D341Med (cell line): ENCODE measurements around the gene TBC1D22A.

Source experiments
- DNase-seq: peaks from one replicate; pipeline ENCODE4 v3.0.0; 2012; ENCODE audit warnings: low spot score

TBC1D22A gene

GRCh38 chr22:46887978-46888377 lies 125.5 kb downstream of the TBC1D22A start:
- DNase-seq: no peak

GRCh38 chr22:46890819-46891218 lies 128.4 kb downstream of the TBC1D22A start:
- DNase-seq: no peak

GRCh38 chr22:46891382-46891951 lies 129.0 kb downstream of the TBC1D22A start:
- no peak for DNase-seq

- no peak for DNase-seq
These were observed 130.4 kb downstream of the TBC1D22A start for GRCh38 chr22:46892866-46893265.

GRCh38 chr22:46893281-46894020 lies 131.0 kb downstream of the TBC1D22A start:
- no peak for DNase-seq

GRCh38 chr22:46894081-46894671 lies 131.7 kb downstream of the TBC1D22A start:
- DNase-seq: no peak

- no peak for DNase-seq
These were observed 132.6 kb downstream of the TBC1D22A start for GRCh38 chr22:46894851-46895640.

- no peak for DNase-seq
These were observed 133.3 kb downstream of the TBC1D22A start for GRCh38 chr22:46895753-46896152.

GRCh38 chr22:46896166-46896565 lies 133.7 kb downstream of the TBC1D22A start:
- no peak for DNase-seq

- no peak for DNase-seq
These were observed 134.3 kb downstream of the TBC1D22A start for GRCh38 chr22:46896568-46897245.

- DNase-seq: no peak
These were observed 134.8 kb downstream of the TBC1D22A start for GRCh38 chr22:46897246-46897623.

- no peak for DNase-seq
These were observed 138.1 kb downstream of the TBC1D22A start for GRCh38 chr22:46900549-46900948.

- DNase-seq: no peak
These were observed 140.0 kb downstream of the TBC1D22A start for GRCh38 chr22:46902436-46902835.

GRCh38 chr22:46902998-46903916 lies 140.8 kb downstream of the TBC1D22A start:
- no peak for DNase-seq

- DNase-seq: no peak
These were observed 143.0 kb downstream of the TBC1D22A start for GRCh38 chr22:46905415-46905814.

GRCh38 chr22:46905834-46906233 lies 143.4 kb downstream of the TBC1D22A start:
- no peak for DNase-seq

- no peak for DNase-seq
These were observed 144.0 kb downstream of the TBC1D22A start for GRCh38 chr22:46906326-46907045.

- no peak for DNase-seq
These were observed 145.1 kb downstream of the TBC1D22A start for GRCh38 chr22:46907241-46908215.

GRCh38 chr22:46908641-46909107 lies 146.2 kb downstream of the TBC1D22A start:
- no peak for DNase-seq
